Caco-2 (cell line): Measurements from ENCODE around the gene WDFY4. TPM values are rescaled to one million over a fixed set of nuclear protein-coding genes. Genes with fewer than 3 reads are reported as not detected.

Experiments
- BruUV-seq: library from RNA; stranded (reverse); fragments of 400-500 nt; replicated peaks from 2 replicates; lab custom pipeline; 2021; lab: Mats Ljungman, UMichigan
- CTCF ChIA-PET: fragments of 300-600 bp; sonication (Branson Sonifier 250); formaldehyde crosslinking; loops from one replicate; lab custom pipeline; 2022; ENCODE audit warnings: antibody characterized with exemption; lab: Charles Lee
- POLR2A ChIA-PET: fragments of 300-600 bp; sonication (Branson Sonifier 250); formaldehyde crosslinking; loops from one replicate; lab custom pipeline; 2022; ENCODE audit warnings: antibody characterized with exemption; lab: Charles Lee
- DNase-seq, 2 experiments: peaks; one replicate each; pipeline versions ENCODE4 v3.0.0 to v3.0.0-alpha.2; 2020 to 2022
- H3K27me3 ChIP-seq: replicated peaks from 2 replicates; pipeline ENCODE4 v1.6.0; 2011; ENCODE audit warnings: low read length; ENCODE audit not compliant: control insufficient read depth, insufficient read depth
- H3K36me3 ChIP-seq: 2 replicates; pipeline ENCODE4 v1.5.1; 2011; ENCODE audit warnings: low read length; ENCODE audit not compliant: control insufficient read depth, insufficient read depth
- H3K4me1 ChIP-seq: fragments of 250-450 bp; sonication (Bioruptor Pico); 2 replicates; pipeline ENCODE4 v1.5.1; 2020; ENCODE audit warnings: mild to moderate bottlenecking
- H3K4me3 ChIP-seq: 2 replicates; pipeline ENCODE4 v1.5.1; 2011; ENCODE audit warnings: low read depth, mild to moderate bottlenecking, control low read depth, low read length
- H3K9me3 ChIP-seq: fragments of 250-450 bp; sonication (Bioruptor Pico); 2 replicates; pipeline ENCODE4 v1.5.1; 2020; ENCODE audit warnings: mild to moderate bottlenecking, moderate library complexity
- H3K27ac Mint-ChIP-seq: one replicate; pipeline ENCODE4 v1.8.0; 2022; ENCODE audit warnings: mixed read lengths; ENCODE audit not compliant: unreplicated experiment
- H3K27me3 Mint-ChIP-seq: one replicate; pipeline ENCODE4 v1.8.0; 2022; ENCODE audit warnings: mixed read lengths; ENCODE audit not compliant: insufficient read depth, unreplicated experiment
- H3K36me3 Mint-ChIP-seq: one replicate; pipeline ENCODE4 v1.8.0; 2022; ENCODE audit warnings: mild to moderate bottlenecking, mixed read lengths; ENCODE audit not compliant: insufficient read depth, unreplicated experiment
- H3K4me1 Mint-ChIP-seq: one replicate; pipeline ENCODE4 v1.8.0; 2022; ENCODE audit warnings: low read depth, mixed read lengths; ENCODE audit not compliant: unreplicated experiment
- H3K4me3 Mint-ChIP-seq: one replicate; pipeline ENCODE4 v1.8.0; 2022; ENCODE audit warnings: mild to moderate bottlenecking, moderate library complexity, mixed read lengths; ENCODE audit not compliant: unreplicated experiment
- H3K9me3 Mint-ChIP-seq: one replicate; pipeline ENCODE4 v1.8.0; 2022; ENCODE audit warnings: mixed read lengths; ENCODE audit not compliant: unreplicated experiment
- CTCF ChIP-seq, 2 experiments: fragments of 200-600 bp in 1 of 2; IDR thresholded peaks; 1 replicate in 1 of 2; 2 replicates in 1 of 2; pipeline versions ENCODE4 v1.5.1 to v1.8.0; 2011 to 2022; ENCODE audit warnings: antibody characterized with exemption in 1 of 2, control low read depth in 1 of 2, inconsistent platforms in 1 of 2, low read depth in 1 of 2, low read length in 1 of 2, mild to moderate bottlenecking in 1 of 2, moderate library complexity in 1 of 2; ENCODE audit not compliant: insufficient read depth in 1 of 2, severe bottlenecking in 1 of 2, unreplicated experiment in 1 of 2
- intact Hi-C: fragments of 100-400 bp; cut with micrococcal nuclease; formaldehyde crosslinking; loops from one replicate; pipeline ENCODE4 v1.10.0; 2022; ENCODE audit not compliant: unreplicated experiment
- total RNA-seq: library from RNA; stranded (reverse); gene quantifications from 2 replicates; pipeline ENCODE4 v1.2.3, GENCODE V29; 2022

Gene WDFY4
- total RNA-seq, 1 experiment from 2014 or later, result not detected

GRCh38 chr10:48879451-48879850 is 194.8 kb downstream of the WDFY4 start:
- H3K4me1 Mint-ChIP-seq, result no peaks in the 10 kb centered on the region
- H3K27ac Mint-ChIP-seq, result no peak overlapping the region
- no peaks in the 10 kb centered on the region for H3K36me3 ChIP-seq
- no peak for TF ChIP-seq CTCF (IDR thresholded peaks at IDR 0.05; ENCODE audit: insufficient read depth in 1 of 2, low read depth in 1 of 2, low read length in 1 of 2, severe bottlenecking in 1 of 2, unreplicated experiment in 1 of 2)
- H3K4me1 ChIP-seq, result no peaks in the 10 kb centered on the region
- H3K27me3 ChIP-seq, result peaks cover 2% of the 10 kb centered on the region; the same call in 1 of the 2 replicates
- ChIA-PET CTCF (no interaction called here), POLR2A (no interaction called here)
- no peaks in the 10 kb centered on the region for H3K36me3 Mint-ChIP-seq
- H3K9me3 ChIP-seq, result no peaks in the 10 kb centered on the region
- no peak for DNase-seq
- intact Hi-C loops, result loop anchor here (2.0 kb wide), 1 partner anchor 221 kb away; no protein-coding TSS in a partner anchor
- H3K4me3 ChIP-seq, result no peak overlapping the region
- peaks cover 29% of the 10 kb centered on the region for H3K27me3 Mint-ChIP-seq
- H3K4me3 Mint-ChIP-seq, result no peak overlapping the region
- H3K9me3 Mint-ChIP-seq, result no peaks in the 10 kb centered on the region
- BruUV-seq, result no TSS peak

- Mint-ChIP-seq H3K36me3 (no peaks in the 10 kb centered on the region), H3K4me3 (no peak overlapping the region), H3K27ac (no peak overlapping the region), H3K27me3 (peaks cover 29% of the 10 kb centered on the region), H3K9me3 (no peaks in the 10 kb centered on the region), H3K4me1 (no peaks in the 10 kb centered on the region)
- H3K27me3 ChIP-seq, result peaks cover 2% of the 10 kb centered on the region; the same call in 1 of the 2 replicates
- no peak for DNase-seq
- POLR2A ChIA-PET, result no interaction called here
- H3K36me3 ChIP-seq, result no peaks in the 10 kb centered on the region
- no peaks in the 10 kb centered on the region for H3K9me3 ChIP-seq
- CTCF ChIA-PET, result no interaction called here
- BruUV-seq, result no TSS peak
- intact Hi-C loops, result loop anchor here (10.0 kb wide), 1 partner anchor 635 kb away; no protein-coding TSS in a partner anchor
- H3K4me3 ChIP-seq, result no peak overlapping the region
- no peaks in the 10 kb centered on the region for H3K4me1 ChIP-seq
- no peak for TF ChIP-seq CTCF (IDR thresholded peaks at IDR 0.05; ENCODE audit: insufficient read depth in 1 of 2, low read depth in 1 of 2, low read length in 1 of 2, severe bottlenecking in 1 of 2, unreplicated experiment in 1 of 2)
Measured at GRCh38 chr10:48880016-48880705, 195.5 kb downstream of the WDFY4 start.

- CTCF ChIA-PET, result interaction anchor here (0.8 kb wide), 1 partner anchor 225 kb away, joined by 4 read pairs; no protein-coding TSS in a partner anchor
Measured at GRCh38 chr10:48881937-48882336, 197.3 kb downstream of the WDFY4 start.

More at GRCh38 chr10:48881937-48882336, 197.3 kb downstream of the WDFY4 start:
- Histone ChIP-seq H3K9me3 (no peaks in the 10 kb centered on the region), H3K36me3 (no peaks in the 10 kb centered on the region), H3K27me3 (peaks cover 2% of the 10 kb centered on the region), H3K4me3 (no peak overlapping the region), H3K4me1 (no peaks in the 10 kb centered on the region)
- POLR2A ChIA-PET, result no interaction called here
- no peak overlapping the region for H3K4me3 Mint-ChIP-seq
- no peak for TF ChIP-seq CTCF (IDR thresholded peaks at IDR 0.05; ENCODE audit: insufficient read depth in 1 of 2, low read depth in 1 of 2, low read length in 1 of 2, severe bottlenecking in 1 of 2, unreplicated experiment in 1 of 2)
- no peak for DNase-seq
- no peak overlapping the region for H3K27ac Mint-ChIP-seq
- intact Hi-C loops, result loop anchor here (10.0 kb wide), 1 partner anchor 633 kb away; no protein-coding TSS in a partner anchor
- no peaks in the 10 kb centered on the region for H3K9me3 Mint-ChIP-seq
- no peaks in the 10 kb centered on the region for H3K4me1 Mint-ChIP-seq
- no TSS peak for BruUV-seq
- no peaks in the 10 kb centered on the region for H3K36me3 Mint-ChIP-seq
- peaks cover 25% of the 10 kb centered on the region for H3K27me3 Mint-ChIP-seq
